Activated T-cell treated with anti-CD3 and anti-CD28 coated beads, Interleukin-2, amount 50 U/mL, for 1 hour (primary cell): ENCODE data around the gene ARID1B.

ENCODE experiments used
- DNase-seq: peaks from one replicate; pipeline ENCODE4 v3.0.0-alpha.2; 2020

Gene ARID1B

DNA sequence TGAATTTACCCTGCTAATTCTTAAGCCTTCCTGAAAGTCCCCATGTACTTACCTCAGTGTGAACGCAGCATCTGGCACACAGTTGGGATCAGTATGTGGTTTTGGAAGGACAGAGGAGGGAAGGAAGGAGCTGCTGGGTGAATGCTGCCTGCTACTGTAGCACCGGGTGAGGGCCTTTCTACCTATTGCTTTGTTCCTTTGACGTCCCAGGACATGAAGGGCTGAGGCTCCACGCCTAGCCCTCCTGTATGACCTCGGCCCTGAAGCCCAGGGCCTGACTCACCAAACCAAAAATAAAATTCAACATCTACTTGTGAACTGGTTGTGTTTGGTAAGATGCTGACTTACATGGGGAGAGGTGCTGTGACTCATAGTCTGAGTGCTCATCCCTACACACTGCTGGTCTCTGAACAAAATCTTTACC, 51.1 kb downstream of the ARID1B start:
- no peak for DNase-seq

DNA sequence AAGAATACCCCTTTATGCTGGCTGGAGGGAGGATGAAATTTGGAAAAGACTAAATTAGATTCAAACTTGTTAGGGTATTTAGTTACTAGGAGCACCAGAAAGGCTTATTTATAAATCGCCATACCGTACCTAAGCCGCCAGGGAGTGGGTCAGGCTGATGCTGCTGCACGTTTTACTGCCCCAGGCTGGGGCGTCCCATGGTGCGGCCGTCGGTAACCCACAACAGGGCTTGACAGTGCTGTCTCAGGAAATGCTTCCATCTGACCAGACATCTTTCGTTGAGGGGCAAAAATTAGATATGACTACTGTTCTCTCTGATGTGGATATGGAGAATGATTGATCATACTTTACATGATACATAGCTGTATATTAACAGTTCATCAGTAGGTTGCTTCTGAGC, 52.9 kb downstream of the ARID1B start:
- DNase-seq = no peak

DNA sequence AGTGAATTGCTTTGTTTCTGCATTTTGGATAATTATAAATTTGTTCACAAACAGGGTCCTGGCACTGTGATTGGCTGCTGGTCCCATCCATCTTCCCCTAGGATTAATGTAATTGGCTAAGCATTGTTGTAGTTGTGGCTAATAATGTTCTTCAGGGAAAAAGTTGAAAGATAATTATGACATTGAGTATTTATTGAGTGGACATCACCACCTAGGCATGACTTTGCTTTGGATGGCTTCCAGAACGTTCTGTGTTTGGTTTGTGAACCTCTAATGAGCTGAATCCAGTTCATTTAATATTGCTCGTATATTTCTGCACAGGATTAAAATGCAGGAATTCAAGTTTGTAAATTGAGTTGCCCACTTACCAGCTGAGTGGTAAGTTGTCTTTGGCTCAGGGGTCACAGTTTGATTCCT, 55.1 kb downstream of the ARID1B start:
- no peak for DNase-seq

DNA sequence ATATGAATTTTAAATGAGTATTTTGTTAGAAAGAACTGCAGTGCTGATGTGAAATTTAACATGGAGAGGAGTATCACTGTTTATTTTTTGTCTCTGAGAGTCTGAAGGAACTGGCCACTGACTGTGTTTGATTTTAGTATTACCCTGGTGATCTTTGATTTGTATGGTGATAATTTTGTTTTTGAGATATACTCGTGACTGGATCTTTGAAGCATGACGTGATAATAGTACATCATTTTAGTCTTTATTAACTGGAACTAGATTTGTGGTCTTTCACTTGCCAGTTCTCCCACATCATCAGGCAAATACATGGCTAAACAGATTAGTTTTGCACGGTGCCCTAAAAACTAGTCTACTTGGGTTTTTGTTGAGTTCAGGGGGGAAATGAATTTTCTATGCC, 55.5 kb downstream of the ARID1B start:
- DNase-seq = no peak

DNA sequence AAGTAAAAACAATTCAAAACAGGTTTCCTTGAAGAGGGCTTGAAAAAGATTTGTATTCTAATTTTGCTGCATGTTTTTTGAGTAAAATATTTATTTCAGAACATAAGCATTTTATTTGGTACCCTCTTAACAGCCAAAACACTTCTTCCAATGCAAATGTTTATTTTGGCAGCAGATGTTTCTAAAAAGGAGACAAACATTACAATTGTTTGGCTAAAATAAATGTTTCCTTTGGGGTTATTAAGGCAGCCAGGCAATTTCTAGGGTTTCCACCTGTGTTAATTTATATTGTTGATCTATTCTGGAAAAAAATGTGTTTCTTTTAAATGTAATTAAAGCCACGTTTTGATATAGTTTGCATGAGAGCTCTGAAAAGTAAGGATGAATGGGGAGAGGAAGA, 56.6 kb downstream of the ARID1B start:
- no peak for DNase-seq

DNA sequence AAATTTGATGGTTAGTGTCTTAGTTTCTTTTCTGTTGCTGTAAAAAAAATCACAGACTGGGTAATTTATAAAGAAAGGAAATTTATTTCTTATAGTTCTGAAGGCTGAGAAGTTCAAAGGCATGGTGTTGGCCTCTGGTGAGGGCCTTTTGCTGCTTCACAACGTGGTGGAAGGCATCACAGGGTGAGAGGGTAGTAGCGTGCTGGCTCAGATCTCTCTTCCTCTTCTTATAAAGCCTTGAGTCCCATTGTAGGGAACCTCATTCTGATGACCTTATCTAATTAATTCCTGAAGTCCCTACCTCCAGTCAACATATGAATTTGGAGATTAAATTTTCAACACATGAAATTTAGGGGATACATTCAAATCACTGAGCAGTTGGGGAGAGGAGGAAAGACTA, 62.0 kb downstream of the ARID1B start:
- no peak for DNase-seq

DNA sequence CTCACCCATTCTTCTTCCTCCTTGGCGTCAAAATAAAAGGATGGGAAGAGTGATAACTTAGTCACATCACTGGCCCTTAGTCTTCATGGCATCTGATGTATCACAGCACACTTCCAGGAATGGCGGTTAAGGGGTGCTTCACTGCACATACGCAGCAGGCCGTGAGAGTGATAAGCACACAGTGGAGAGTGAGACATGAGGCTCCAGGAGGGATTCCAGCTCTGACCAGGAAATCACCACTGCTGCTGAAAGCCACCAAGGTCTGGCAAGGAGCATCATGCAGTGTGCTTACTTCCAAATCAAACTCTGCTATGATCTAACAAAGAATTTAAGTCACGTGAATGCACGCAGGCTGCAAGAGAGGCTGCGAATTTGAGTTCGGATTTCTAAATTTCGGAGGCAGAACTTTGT, 62.4 kb downstream of the ARID1B start:
- DNase-seq = no peak

DNA sequence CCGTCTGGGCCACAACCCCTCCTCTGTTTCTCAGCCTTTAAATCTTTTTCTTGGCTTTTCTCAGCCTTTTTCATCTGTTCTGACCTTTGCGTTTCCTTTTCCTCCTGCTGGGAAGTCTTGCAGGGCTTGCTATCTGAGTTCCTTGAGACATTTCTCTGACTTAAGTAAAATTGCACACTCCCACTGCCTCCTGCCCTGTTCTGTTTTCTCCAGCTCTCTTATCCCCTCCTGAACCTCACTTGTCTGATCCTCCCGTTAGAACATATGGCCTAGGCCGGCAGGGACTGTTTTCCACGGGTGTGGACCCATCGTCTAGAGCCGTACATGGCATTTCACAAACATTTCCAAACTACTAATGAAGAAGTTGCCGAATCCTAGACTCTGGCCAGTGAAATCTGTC, 63.0 kb downstream of the ARID1B start:
- no peak for DNase-seq

DNA sequence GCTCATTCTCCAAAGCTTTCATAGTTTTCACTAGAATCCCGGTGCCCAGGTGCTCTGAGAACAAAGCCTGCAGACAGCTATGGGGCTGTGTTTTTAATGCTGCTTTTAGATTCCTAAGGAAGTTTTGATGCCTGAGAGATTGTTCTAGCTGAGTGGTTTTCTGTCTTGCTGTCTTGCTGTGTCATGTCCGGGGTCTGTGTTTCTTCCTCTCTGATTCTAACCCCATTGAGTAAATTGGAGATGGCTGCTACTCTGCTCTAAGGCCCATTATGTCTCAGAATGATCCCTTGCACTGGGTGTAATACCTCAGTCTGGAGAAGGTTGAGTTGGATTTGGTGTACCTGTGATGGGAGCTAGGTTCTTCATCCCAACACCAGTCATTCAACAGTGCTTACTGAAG, 63.4 kb downstream of the ARID1B start:
- DNase-seq = no peak

DNA sequence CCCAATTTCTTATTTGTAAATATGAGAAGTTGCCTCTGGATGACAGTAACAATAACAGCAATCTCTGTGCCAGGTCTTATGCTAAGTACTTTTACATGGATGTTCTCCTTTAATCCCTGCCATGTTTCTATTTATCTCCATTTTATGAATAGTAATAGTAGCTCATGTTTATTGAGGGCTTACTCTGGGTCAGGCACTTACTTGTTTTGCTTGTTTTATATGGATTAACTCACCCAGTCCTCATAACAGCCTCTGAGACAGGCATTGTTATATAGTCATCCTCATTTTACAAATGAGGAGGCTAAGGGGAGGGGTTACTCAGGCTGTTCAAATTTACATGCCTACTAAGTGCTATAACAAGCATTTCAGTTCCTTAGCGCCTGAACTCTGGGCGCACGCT, 64.3 kb downstream of the ARID1B start:
- no peak for DNase-seq

DNA sequence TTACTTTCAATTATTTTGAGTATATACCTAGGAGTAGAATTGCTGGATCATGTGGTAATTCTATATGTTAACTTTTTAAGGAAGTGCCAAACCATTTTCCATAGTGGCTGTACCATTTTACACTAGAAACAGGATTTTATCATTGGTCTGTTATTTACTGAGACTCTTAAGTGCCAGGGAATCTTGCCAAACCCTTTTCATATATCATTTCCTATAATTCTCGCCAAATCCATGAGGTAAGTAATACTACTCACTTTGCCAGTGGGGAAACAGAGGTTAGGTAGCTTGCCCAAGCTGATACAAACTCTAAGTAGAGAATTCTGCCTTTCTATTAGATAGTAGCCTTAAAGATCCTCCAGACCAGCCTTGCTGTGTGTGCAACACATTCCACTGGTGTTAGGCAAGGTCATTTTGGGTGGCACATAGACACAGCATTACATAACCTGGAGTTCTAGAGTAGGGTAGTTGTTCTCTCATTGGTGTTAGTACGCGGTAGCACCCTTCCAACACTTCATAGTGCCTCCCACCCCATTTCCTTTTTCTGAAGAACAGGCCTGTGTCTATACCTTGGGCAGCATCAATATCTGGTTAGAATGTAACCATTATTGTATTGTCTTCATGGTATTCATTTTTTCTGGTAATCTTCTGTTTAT, 65.5 kb downstream of the ARID1B start:
- no peak for DNase-seq

DNA sequence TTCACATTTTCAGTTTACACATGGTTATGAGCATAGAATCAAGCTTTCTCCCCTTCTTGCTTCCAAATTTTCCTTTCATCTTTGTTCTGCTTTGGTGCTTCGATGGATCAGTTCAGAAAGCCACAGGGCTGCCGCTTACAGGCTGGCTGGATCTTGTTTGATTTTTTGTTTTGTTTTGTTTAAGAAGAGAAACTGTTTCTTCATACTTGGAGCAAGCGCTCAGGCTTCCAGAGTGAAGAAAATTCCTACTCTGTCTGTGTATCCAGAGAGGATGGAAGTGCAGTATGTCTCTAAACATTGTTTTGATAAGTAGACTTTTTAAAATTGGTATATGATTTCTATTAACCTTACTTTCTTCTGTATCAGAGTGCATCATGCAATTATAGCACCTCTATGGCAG, 66.9 kb downstream of the ARID1B start:
- DNase-seq = no peak

DNA sequence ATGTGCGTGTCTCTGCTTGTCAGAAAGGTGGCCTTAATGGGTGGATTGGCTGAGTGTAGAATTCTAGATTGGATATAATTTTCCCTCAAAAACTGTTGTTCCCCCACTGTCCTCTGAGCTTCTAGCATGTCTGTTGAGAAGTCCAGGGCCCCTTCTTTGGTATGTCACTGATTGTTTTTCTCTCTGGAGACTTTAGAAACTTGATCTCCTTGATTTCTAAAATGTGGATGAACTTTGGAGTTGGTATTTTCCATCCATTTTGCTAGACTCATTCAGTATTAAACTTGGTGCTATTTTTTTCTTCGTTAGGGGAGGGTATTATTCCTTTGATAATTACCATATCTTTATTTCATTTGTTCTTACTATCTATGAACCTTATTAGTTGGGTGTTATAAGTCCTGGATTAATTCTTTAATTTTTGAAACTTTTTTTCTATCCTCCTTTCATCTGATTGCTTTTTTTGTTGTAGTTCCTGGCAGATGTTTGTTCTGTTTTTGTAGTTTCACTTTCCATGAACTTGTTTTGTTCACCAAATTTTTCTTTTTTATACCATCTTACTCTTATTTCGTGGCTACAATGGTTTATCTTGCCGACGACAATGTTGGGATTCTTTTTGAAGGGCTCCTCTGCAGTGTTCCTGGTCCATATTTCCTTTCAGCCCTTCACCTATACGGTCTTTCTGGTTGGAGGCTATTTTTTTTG, 68.4 kb downstream of the ARID1B start:
- no peak for DNase-seq

DNA sequence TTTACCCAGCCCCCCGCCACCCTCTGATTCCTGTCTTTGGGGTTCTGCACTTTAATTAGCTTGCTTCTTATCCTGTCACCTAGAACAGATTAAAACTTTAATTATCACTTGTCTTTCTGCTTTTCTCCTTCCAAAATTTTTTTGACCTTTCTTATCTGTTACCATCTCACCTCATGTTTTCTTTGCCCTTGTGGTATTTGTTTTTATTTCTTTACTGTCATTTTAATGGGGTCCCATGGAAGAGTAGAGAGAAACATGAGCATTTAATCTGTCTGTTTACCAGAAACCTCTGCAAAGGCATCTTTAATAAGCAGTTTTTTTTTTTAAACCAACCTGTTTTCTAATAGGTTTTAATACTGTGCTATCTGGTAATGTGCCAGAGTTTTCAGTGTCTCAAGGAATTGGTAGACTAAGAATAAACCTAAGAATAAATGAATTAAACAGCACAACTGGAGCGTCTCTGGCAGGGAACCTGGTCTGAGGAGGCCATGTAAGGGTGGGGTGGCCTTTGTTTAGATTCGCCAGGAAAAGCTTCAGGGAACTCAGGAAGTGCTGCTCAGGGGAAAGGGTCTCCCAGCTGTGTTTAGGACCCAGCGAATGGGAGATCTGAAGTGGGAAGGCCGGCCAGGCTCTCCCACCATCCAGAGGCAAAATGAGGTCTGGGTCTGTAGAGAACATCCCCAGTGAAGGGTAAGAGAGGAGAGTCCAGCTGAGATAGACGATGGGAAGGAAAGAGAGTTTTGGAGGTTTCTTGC, 69.8 kb downstream of the ARID1B start:
- DNase-seq = no peak

DNA sequence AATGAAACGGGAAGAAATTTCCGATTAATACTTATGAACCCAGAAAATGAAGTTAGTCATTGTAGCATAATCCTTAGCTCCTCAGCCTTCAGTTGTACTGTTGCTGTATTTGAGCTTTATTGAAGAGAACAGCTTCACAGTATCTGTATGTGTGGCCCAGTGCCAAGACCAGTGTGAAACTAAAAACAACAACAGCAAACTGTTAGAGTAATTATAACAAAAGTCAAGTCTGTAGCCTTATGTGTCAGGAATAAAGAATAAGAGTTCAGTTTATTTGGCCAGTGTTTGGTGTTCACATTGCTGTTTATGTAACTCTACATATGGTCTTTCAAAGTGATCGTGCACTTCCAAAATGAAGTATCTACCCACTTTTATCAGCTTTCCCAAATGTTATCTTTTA, 70.9 kb downstream of the ARID1B start:
- no peak for DNase-seq

DNA sequence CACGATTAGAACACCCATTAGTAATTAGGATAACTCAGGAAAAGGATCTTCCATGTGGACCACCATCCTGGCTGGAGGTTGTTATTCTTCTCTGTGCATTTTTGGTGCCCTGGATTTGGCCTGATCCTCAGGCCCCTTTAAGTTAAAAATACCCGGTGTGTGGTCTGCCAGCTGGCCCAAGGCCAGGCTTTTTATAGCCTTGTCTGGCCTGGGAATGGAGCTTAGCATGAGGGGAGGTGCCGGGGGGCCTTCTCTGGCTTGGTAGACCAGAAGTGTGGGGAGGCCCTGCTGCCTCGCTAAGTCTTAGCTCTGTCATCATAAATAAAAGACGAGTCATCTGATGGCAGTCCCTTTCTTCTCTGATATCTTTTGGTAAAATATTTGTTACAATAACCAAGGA, 71.4 kb downstream of the ARID1B start:
- no peak for DNase-seq

DNA sequence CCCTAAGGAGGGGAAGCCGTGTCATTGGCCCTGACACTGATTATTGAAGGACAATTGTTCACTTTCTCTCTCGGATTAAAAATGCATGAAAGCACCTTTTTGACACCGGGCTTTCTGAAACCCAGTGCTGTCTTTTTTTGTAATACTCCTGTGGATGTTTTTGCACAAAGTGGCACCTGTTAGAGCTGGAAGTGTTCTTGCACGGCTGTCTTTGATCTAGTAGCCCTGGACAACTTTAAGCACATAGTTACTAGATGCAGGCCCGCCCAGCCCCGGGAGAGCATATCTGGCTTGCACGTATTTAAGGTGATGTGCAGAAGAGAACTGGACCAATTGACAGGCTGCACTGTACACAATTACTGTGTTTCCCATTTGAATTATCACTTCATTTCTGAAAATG, 72.6 kb downstream of the ARID1B start:
- DNase-seq = no peak

DNA sequence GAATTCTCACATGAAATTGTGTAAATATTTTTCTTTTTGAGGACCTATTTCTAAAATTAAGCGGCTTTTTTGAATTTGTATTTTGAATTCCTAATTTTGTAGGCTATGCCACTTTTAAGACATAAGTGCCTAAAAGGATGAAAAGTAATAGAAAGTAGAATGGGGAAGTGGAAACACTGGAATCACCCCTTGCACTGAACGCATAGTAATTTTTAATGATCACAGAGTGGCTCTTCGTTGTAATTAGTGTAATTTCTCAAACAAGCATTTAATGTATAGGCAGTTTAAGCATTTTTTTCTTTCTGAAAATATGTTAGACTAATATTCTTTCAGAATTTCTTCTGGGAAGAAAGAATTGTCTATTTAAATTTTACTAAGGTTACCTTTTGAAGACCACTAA, 73.2 kb downstream of the ARID1B start:
- DNase-seq = no peak

DNA sequence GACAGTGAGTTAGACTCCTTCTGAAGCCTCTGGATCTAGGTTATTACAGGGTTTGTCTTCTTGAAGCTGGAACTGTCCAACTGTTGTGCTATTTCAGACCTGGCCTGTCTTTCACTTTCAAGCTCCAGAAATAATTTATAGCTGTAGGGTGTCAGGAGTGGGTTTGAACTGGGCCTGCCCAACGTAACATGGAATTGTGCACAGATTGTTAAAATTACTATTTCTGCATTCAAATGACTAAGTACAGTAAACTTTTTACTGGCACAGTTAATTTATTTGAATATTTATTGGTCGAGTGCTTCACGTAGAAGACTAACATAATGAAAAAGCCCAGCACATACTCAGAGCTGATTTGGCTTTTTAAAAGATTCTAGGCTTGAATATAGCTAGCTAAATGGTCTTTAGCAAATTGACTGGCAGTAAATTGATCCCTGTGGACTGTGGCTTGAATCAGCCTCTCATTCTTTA, 74.3 kb downstream of the ARID1B start:
- no peak for DNase-seq

DNA sequence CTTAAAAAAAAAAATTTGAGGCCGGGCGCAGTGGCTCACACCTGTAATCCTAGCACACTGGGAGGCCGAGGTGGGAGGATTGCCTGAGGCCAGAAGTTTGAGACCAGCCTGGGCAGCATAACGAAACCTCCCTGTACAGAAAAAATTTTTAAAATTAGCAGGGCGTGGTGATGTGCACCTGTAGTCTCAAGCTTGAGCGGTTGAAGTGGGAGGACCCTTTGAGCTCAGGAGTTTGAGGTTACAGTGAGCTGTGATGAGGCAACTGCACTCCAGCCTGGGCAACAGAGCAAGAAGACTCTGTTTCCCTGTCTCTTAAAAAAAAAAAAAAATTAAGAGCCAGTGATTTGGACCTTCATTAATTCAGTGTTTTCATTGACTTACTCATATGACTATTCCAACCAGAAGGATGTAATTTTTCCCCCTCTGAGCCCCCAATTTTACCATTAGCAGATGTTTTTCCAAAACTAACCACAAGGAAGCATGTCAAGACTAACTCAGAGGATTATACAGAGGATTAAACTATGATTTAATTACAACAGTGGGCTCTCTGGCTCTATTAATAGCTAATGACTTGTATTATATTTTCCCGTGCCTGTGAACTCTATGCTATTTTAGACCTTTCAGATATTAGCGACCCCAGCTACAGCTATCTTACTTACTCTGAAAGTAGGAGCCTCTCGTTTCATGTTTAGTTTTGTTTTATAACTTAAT, 75.1 kb downstream of the ARID1B start:
- no peak for DNase-seq

DNA sequence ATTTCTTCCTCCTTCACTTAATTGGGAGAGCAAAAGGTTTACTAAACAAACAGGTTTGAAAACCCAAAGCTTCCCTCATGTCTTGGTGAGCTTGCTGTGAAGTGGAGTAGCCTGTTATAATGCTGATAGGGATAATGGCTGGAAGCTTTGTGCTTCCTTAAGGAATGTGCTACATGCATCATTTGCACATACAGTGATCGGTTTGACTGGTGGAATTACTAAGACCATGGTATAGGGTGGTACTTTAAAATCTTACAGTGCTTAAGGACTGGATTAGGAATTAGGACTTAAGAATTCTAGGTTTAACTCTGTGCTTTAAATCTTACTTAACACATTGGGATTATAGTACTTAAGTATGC, 75.7 kb downstream of the ARID1B start:
- no peak for DNase-seq

DNA sequence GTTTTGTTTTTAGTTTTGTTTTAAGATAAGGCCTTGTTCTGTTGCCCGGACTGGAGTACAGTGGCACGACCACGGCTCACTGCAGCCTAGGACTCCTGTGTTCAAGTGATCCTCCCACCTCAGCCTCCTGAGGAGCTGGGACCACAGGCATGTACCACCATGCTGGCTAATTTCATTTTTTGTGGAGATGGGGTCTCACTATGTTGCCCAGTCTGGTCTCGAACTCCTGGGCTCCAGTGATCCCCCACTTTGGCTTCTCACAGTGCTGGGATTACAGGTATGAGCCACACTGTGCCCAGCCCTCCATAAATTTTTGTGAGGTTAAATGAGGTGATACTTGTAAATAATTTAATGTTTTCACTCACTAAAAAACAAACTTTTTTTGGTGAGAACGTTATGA, 76.6 kb downstream of the ARID1B start:
- DNase-seq = no peak

DNA sequence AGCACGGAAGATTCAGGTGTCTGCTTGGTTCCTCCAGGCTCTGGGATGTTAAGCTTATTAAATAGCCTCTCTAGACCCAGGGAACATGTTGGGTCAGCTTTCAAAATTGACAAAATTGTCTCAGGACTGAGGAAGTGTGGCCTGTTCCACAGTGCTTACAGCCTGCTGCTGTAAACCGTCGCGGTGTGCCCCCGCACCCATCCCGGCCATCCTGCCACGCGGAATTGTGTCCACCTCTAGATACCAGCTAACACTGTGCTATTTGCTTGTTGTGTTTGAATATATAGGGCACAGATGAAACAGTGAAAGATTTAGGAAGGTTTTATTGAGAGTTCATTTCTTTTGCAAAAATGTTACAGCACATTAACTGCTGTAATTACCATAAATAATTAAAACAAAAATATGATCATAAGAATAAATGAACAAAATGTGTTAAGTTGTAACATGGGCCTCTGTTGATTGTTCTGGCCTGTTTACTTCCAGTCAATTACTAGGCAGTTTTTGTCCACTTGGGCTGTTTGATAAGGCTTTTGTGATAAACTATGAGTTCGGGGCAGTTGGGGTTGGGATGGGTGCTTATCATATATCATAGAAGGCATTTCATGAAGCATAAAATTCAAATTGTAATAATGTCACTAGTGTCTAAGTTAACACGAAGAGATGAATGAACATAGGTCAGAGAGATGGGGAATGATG, 77.4 kb downstream of the ARID1B start:
- DNase-seq = no peak
